ENCODE measurements around the gene TGM2. TPM values are rescaled to one million over a fixed set of nuclear protein-coding genes. Genes with fewer than 3 reads are reported as not detected.

The TGM2 gene
- total RNA-seq, 1 experiment from 2014 or later: 113 TPM

GRCh38 chr20:38178065-38178491 is 13.0 kb upstream of the TGM2 start:
- no peaks in the 10 kb centered on the region for H3K36me3 ChIP-seq (ENCODE audit: control insufficient read depth, insufficient read depth, low read length)
- no peaks in the 10 kb centered on the region for H3K27me3 ChIP-seq (ENCODE audit: control insufficient read depth, insufficient read depth, low read length)
- no peak overlapping the region for H3K4me3 ChIP-seq (ENCODE audit: low read depth in 2 of 2, low read length in 2 of 2)
- no peaks in the 10 kb centered on the region for H3K9me3 ChIP-seq (ENCODE audit: control insufficient read depth, insufficient read depth, low read depth, low read length)
- DNase-seq (ENCODE audit: low read depth, low spot score) (no peak), ATAC-seq (no peak)
- in situ Hi-C loops (cut with HindIII; ENCODE audit: low pct_unique_long_range_greater_than_20kb, low sequenced_read_pairs) (no loop called here), intact Hi-C loops (cut with micrococcal nuclease; ENCODE audit: unreplicated experiment) (no loop called here)
- no peak for TF ChIP-seq REST (IDR thresholded peaks at IDR 0.05; ENCODE audit: insufficient read depth in 1 of 2, low read depth in 2 of 2, low read length in 1 of 2)
- no peak for TF ChIP-seq POLR2AphosphoS5 (IDR thresholded peaks at IDR 0.05; ENCODE audit: low read depth, low read length)
- TF ChIP-seq CTCF (IDR thresholded peaks at IDR 0.05): no peak
- TF ChIP-seq TCF7L2 (IDR thresholded peaks at IDR 0.05; ENCODE audit: low read depth, low read length): no peak
- no peak for TF ChIP-seq SIN3A (IDR thresholded peaks at IDR 0.05; ENCODE audit: borderline replicate concordance, insufficient read depth, low read depth, low read length)
- BruUV-seq (replicated peaks): no TSS peak
- no peaks in the 10 kb centered on the region; the same call in none of the 2 replicates for H3K4me1 ChIP-seq (ENCODE audit: control insufficient read depth, insufficient read depth, low read length)
- POLR2A ChIA-PET: no interaction called here
- H3K27ac ChIP-seq (ENCODE audit: low read length): no peak overlapping the region
- CTCF ChIA-PET: no interaction called here

GRCh38 chr20:38177201-38177600 is 12.1 kb upstream of the TGM2 start:
- DNase-seq (ENCODE audit: low read depth, low spot score) (no peak), ATAC-seq (no peak)
- Histone ChIP-seq H3K27ac (ENCODE audit: low read length) (no peak overlapping the region), H3K27me3 (ENCODE audit: control insufficient read depth, insufficient read depth, low read length) (no peaks in the 10 kb centered on the region), H3K9me3 (ENCODE audit: control insufficient read depth, insufficient read depth, low read depth, low read length) (no peaks in the 10 kb centered on the region), H3K4me3 (ENCODE audit: low read depth in 2 of 2, low read length in 2 of 2) (no peak overlapping the region), H3K4me1 (ENCODE audit: control insufficient read depth, insufficient read depth, low read length) (no peaks in the 10 kb centered on the region; the same call in none of the 2 replicates), H3K36me3 (ENCODE audit: control insufficient read depth, insufficient read depth, low read length) (no peaks in the 10 kb centered on the region)
- ChIA-PET POLR2A (no interaction called here), CTCF (no interaction called here)
- intact Hi-C loops (cut with micrococcal nuclease; ENCODE audit: unreplicated experiment) (no loop called here), in situ Hi-C loops (cut with HindIII; ENCODE audit: low pct_unique_long_range_greater_than_20kb, low sequenced_read_pairs) (no loop called here)
- no TSS peak for BruUV-seq (replicated peaks)
- no peak for TF ChIP-seq POLR2AphosphoS5 (IDR thresholded peaks at IDR 0.05; ENCODE audit: low read depth, low read length)

- BruUV-seq (replicated peaks): no TSS peak
- POLR2A ChIA-PET: no interaction called here
- CTCF ChIA-PET: interaction anchor here (0.7 kb wide), 1 partner anchor 100 kb away, joined by 3 read pairs; no protein-coding TSS in a partner anchor
- TF ChIP-seq SIN3A (IDR thresholded peaks at IDR 0.05; ENCODE audit: borderline replicate concordance, insufficient read depth, low read depth, low read length) (no peak), POLR2AphosphoS5 (IDR thresholded peaks at IDR 0.05; ENCODE audit: low read depth, low read length) (no peak), CTCF (IDR thresholded peaks at IDR 0.05) (no peak), TCF7L2 (IDR thresholded peaks at IDR 0.05; ENCODE audit: low read depth, low read length) (no peak), REST (IDR thresholded peaks at IDR 0.05; ENCODE audit: insufficient read depth in 1 of 2, low read depth in 2 of 2, low read length in 1 of 2) (no peak)
- Histone ChIP-seq H3K4me3 (ENCODE audit: low read depth in 2 of 2, low read length in 2 of 2) (no peak overlapping the region), H3K9me3 (ENCODE audit: control insufficient read depth, insufficient read depth, low read depth, low read length) (no peaks in the 10 kb centered on the region), H3K27me3 (ENCODE audit: control insufficient read depth, insufficient read depth, low read length) (no peaks in the 10 kb centered on the region), H3K4me1 (ENCODE audit: control insufficient read depth, insufficient read depth, low read length) (no peaks in the 10 kb centered on the region; the same call in none of the 2 replicates), H3K27ac (ENCODE audit: low read length) (no peak overlapping the region), H3K36me3 (ENCODE audit: control insufficient read depth, insufficient read depth, low read length) (no peaks in the 10 kb centered on the region)
- in situ Hi-C loops (cut with HindIII; ENCODE audit: low pct_unique_long_range_greater_than_20kb, low sequenced_read_pairs): no loop called here
- intact Hi-C loops (cut with micrococcal nuclease; ENCODE audit: unreplicated experiment): no loop called here
- ATAC-seq (no peak), DNase-seq (ENCODE audit: low read depth, low spot score) (no peak)
Observed at GRCh38 chr20:38175304-38176180, 10.5 kb upstream of the TGM2 start.
